Epithelial cell of prostate (primary cell): ENCODE measurements around the gene TULP4.

Experiments used
- DNase-seq: peaks from one replicate; pipeline ENCODE4 v3.0.0-alpha.2; 2011; ENCODE audit warnings: low read depth, low spot score
- H3K27ac ChIP-seq: fragments of 450-650 bp; 2 replicates; pipeline ENCODE4 v1.5.1; 2017; ENCODE audit warnings: mild to moderate bottlenecking

The TULP4 gene

GRCh38 chr6:158413028-158413427 lies 100.8 kb downstream of the TULP4 start:
- no peak overlapping the region for H3K27ac ChIP-seq

DNA sequence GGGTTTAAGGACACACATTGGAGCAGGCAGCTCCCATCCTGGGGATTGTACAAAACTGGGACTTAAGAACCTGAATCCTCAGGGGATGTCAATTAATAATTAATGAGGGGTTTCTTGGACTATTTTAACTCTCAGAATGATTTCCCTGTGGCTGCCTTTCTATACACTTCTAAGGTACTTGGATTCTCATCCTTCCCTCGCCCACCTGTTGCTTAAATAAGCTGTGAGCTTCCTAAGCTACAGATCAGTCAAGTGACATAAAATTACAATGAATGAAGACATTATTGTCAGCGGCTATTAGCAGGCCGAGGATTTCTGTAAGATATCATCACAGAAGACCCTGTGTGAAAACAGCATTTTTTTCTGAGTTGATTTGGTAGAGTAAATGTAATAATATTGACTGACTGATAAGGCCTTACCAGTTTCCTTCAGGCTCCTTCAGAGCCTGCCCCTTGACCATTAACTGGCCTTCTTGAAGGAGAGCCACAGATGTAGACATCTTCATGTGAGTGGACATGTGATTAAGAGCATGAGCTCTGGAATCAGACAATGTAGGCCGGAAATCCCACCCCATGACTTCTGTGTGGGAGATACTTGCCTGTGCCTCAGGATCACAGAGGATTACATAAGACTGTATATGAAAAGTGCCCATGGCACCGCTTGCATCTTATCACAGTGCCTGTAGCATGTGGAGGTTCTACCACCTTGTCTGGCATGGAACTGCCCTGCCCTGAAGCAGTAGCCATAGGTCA lies 101.7 kb downstream of the TULP4 start:
- peak overlapping the region; percentile 21 for H3K27ac ChIP-seq
- DNase-seq: no peak

More at GRCh38 chr6:158413028-158413427, 100.8 kb downstream of the TULP4 start:
- DNase-seq: no peak

DNA sequence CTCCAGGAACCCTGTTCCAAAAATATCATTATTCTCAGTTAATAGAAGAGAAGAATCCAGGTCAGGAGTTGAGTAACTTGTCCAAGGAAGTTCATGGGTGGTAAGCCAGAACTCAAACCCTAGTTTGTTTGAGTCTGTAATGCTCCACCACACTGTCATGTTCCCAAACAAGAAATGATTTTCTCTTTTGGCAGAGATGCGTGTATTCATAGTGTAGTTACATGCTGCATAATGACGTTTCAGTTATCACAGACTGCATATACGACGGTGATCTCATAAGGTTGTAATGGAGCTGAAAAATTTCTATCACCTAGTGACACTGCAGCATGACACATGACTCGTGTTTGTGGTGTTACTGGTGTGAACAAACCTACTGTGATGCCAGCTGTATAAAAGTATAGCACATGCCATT lies 102.6 kb downstream of the TULP4 start:
- H3K27ac ChIP-seq: peak overlapping the region; percentile 21
- DNase-seq: no peak

DNA sequence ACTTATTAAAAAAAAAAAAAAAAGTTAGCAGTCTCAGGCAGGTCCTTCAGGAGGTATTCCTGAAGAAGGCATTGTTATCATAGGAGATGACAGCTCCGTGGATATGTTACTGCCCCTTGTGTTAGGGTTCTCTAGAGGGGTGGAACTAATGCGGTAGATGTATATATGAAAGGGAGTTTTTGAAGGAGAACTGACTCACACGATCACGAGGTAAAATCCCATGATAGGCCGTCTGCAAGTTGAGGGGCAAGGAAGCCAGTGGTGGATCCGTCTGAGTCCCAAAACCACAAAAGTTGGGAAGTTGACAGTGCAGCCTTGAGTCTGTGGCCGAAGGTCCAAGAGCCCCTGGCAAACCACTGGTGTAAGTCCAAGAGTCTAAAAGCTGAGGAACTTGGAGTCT lies 103.4 kb downstream of the TULP4 start:
- no peak overlapping the region for H3K27ac ChIP-seq
- no peak for DNase-seq

DNA sequence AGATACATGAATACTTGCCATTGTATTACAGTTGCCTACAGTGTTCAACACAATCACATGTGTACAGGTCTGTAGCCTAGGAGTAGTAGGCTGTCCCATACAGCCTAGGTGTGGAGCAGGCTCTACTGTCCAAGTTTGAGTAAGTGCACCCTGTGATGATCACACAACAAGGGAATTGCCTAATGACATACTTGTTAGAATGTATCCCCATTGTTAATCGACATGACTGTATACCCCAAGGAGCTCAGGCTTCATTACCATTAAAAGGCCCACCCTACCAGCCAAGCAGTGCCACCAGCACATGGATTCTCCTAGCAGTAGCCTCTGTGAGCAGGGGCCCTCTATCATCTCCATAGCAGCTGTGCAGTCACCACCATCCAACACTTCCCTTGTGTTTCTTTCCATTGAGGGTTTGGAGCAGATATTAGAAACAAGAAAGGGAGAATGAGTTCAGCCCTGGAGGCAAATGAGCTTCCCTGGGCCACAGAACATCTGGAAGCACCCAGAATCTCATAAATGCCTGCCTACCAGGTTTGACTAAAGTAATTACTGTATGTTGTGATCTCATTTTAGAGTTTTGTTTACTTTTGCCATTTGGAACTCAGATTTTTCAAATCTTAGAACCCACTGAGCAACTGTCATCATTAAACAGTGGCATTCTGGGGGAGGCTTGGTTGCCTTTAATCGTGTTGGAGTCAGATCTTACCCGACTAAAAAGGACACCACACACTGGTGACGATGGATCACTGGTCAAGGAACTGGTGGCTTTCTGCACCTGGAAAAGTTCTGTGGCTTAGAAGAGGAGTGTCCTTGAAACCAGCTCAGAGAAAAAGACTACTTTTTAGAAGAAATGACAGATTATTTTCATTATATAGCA lies 104.9 kb downstream of the TULP4 start:
- H3K27ac ChIP-seq: peak overlapping the region; percentile 69

DNA sequence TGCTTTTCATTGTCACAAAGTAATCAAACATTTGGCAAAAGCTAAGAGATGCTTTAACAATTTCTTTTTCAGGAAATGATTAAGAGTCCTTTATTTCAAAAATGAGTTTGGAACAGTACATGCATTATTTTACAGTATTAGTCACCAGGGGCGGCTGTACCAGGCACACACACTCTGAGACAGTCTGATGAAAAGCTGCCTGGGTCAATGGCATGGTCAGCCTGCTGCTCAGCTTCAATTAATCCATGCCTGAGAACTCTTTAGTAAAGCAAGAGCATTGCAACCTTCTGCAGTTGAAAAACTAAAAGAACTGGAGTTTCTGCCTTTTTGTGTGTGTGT lies 105.5 kb downstream of the TULP4 start:
- peak overlapping the region; percentile 69 for H3K27ac ChIP-seq
- DNase-seq: no peak

More for the DNA sequence above, 104.9 kb downstream of the TULP4 start:
- no peak for DNase-seq

- DNase-seq: no peak
- peak overlapping the region; percentile 69 for H3K27ac ChIP-seq
These were observed 106.2 kb downstream of the TULP4 start for GRCh38 chr6:158418501-158418900.

- DNase-seq: no peak
- no peak overlapping the region for H3K27ac ChIP-seq
These were observed 107.2 kb downstream of the TULP4 start for GRCh38 chr6:158419339-158419909.

DNA sequence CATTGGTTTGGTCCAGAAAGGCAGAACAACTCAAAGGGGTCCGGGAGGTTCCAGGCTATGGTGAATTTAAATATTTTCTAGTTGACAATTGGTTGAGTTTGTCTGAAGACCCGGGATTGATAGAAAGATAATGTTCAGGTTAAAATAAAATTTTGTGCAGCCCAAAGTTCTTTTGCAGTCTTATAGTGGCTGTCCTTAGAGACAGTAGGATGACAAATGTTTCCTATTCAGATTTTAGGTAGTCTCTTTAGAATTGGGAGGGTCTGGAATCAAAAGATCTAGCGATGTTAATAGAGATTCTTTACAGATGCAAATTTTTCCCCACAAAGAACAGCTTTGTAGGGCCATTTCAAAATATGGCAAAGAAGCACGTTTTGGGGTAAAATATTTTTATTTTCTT lies 109.1 kb downstream of the TULP4 start:
- no peak for DNase-seq
- no peak overlapping the region for H3K27ac ChIP-seq

DNA sequence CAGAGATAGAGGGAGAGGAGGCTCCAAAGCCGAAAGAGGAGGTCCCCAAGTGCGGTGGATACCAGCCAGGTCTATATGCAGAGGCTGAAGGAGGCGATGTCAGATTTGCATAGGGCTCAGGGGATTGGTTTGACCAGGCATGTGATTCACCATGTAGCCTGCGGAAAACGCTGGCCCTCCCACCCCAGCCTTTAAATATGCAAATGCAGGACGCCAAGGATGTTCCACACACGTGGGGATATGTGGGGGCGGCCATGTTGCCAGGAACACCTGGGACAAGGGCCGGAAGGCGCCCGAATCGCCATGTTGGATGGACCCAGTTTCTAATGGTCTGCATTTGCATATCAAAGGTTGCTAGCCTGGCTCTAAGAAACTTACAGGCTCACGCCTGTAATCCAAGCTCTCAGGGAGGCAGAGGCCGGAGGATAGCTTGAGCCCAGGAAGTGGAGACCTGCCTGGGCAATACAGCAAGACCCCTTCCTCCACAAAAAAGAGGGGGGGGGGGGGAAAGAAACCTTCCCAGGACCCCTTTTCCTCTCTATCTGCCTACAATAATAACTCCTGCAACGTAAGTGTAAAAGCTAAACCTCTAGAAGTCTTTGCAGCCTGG lies 110.5 kb downstream of the TULP4 start:
- no peak for DNase-seq
- no peak overlapping the region for H3K27ac ChIP-seq

GRCh38 chr6:158431036-158431435 lies 118.8 kb downstream of the TULP4 start:
- no peak overlapping the region for H3K27ac ChIP-seq
- no peak for DNase-seq

- H3K27ac ChIP-seq: no peak overlapping the region
- DNase-seq: no peak
These were observed 119.3 kb downstream of the TULP4 start for GRCh38 chr6:158431560-158431959.

GRCh38 chr6:158437571-158437970 lies 125.3 kb downstream of the TULP4 start:
- no peak overlapping the region for H3K27ac ChIP-seq
- no peak for DNase-seq

GRCh38 chr6:158438226-158438625 lies 126.0 kb downstream of the TULP4 start:
- no peak overlapping the region for H3K27ac ChIP-seq
- no peak for DNase-seq

GRCh38 chr6:158439255-158439654 lies 127.0 kb downstream of the TULP4 start:
- no peak overlapping the region for H3K27ac ChIP-seq
- no peak for DNase-seq

- no peak for DNase-seq
- H3K27ac ChIP-seq: no peak overlapping the region
These were observed 129.5 kb downstream of the TULP4 start for GRCh38 chr6:158441716-158442215.

- DNase-seq: no peak
These were observed 130.0 kb downstream of the TULP4 start for GRCh38 chr6:158442306-158442705.

GRCh38 chr6:158445426-158446085 lies 133.3 kb downstream of the TULP4 start:
- H3K27ac ChIP-seq: no peak overlapping the region
- no peak for DNase-seq

More at GRCh38 chr6:158442306-158442705, 130.0 kb downstream of the TULP4 start:
- H3K27ac ChIP-seq: no peak overlapping the region

GRCh38 chr6:158448856-158449255 lies 136.6 kb downstream of the TULP4 start:
- DNase-seq: no peak
- H3K27ac ChIP-seq: no peak overlapping the region

- peak; percentile 50 for DNase-seq
- H3K27ac ChIP-seq: peak overlapping the region; percentile 23
These were observed 139.9 kb downstream of the TULP4 start for GRCh38 chr6:158452191-158452590.
